B cell (primary cell): Measurements from ENCODE around the gene POLE. TPM values are rescaled to one million over a fixed set of nuclear protein-coding genes. Genes with fewer than 3 reads are reported as not detected.

Experiments used
- ATAC-seq: fragments of 200-7000 bp; cut with Tn5 transposase; one replicate; pipeline ENCODE4 v1.10.0; 2021; ENCODE audit warnings: low read depth, mild to moderate bottlenecking, moderate number of reproducible peaks, moderate library complexity
- CTCF ChIA-PET: fragments of 350-600 bp; sonication (Branson Sonifier 250); formaldehyde crosslinking; loops from one replicate; lab custom pipeline; 2021; ENCODE audit warnings: antibody characterized with exemption, inconsistent platforms; lab: Charles Lee
- POLR2A ChIA-PET: fragments of 350-600 bp; sonication (Branson Sonifier 250); formaldehyde crosslinking; loops from one replicate; lab custom pipeline; 2021; ENCODE audit warnings: antibody characterized with exemption; lab: Charles Lee
- DNase-seq: peaks from one replicate; pipeline ENCODE4 v3.0.0; 2013
- H2AFZ ChIP-seq: 2 replicates; pipeline ENCODE4 v1.6.1; 2012; ENCODE audit warnings: mild to moderate bottlenecking, low read depth, low read length; ENCODE audit not compliant: insufficient read depth, poor library complexity, severe bottlenecking
- H3K27ac ChIP-seq, 2 donors: 1 replicate in 1 of 2; 2 replicates in 1 of 2; pipeline ENCODE4 v1.5.1; 2012 to 2013; ENCODE audit warnings: low read length in 2 of 2, mild to moderate bottlenecking in 2 of 2, moderate library complexity in 1 of 2
- H3K27me3 ChIP-seq, 4 experiments: fragments of 200-600 bp in 1 of 4; sonication (generic) in 1 of 4; replicated peaks in 1 of 4; 1 replicate in 2 of 4; 2 replicates in 2 of 4; pipeline versions ENCODE4 v1.6.1 to v1.7.0; 2013 to 2016; ENCODE audit warnings: low read length in 3 of 4, mild to moderate bottlenecking in 2 of 4, mixed read lengths in 1 of 4, moderate library complexity in 1 of 4; ENCODE audit not compliant: insufficient read depth in 4 of 4, control insufficient read depth in 3 of 4; ENCODE audit errors: control extremely low read depth in 1 of 4
- H3K36me3 ChIP-seq, 2 experiments: replicated peaks in 1 of 2; 1 replicate in 1 of 2; 2 replicates in 1 of 2; pipeline versions ENCODE4 v1.6.1 to v1.7.1; 2013; ENCODE audit warnings: low read length in 1 of 2; ENCODE audit not compliant: insufficient read depth in 2 of 2, control insufficient read depth in 1 of 2; ENCODE audit errors: control extremely low read depth in 1 of 2, extremely low read depth in 1 of 2
- H3K4me1 ChIP-seq, 2 donors: fragments of 200-600 bp in 1 of 2; sonication (generic) in 1 of 2; 1 replicate in 1 of 2; 2 replicates in 1 of 2; pipeline versions ENCODE4 v1.5.1 to v1.6.1; 2013 to 2017; ENCODE audit warnings: low read length in 2 of 2; ENCODE audit not compliant: control insufficient read depth in 2 of 2, insufficient read depth in 2 of 2
- H3K4me2 ChIP-seq: replicated peaks from 2 replicates; pipeline ENCODE3; 2012; ENCODE audit warnings: mild to moderate bottlenecking, low read depth, low read length; ENCODE audit not compliant: poor library complexity, severe bottlenecking
- H3K4me3 ChIP-seq, 5 experiments: fragments of 200-600 bp in 1 of 5; sonication (generic) in 1 of 5; 1 replicate in 3 of 5; 2 replicates in 2 of 5; pipeline versions ENCODE4 v1.5.1 to v1.7.0; 2011 to 2016; ENCODE audit warnings: low read length in 4 of 5, mild to moderate bottlenecking in 4 of 5, low read depth in 2 of 5, control low read depth in 1 of 5, moderate library complexity in 1 of 5; ENCODE audit not compliant: insufficient read depth in 1 of 5; ENCODE audit errors: control extremely low read depth in 1 of 5, extremely low read depth in 1 of 5
- H3K79me2 ChIP-seq: fragments of 200-600 bp; sonication (generic); one replicate; pipeline ENCODE4 v1.6.0; 2016; ENCODE audit warnings: low read length; ENCODE audit not compliant: control insufficient read depth, insufficient read depth
- H3K9ac ChIP-seq: fragments of 200-600 bp; sonication (generic); 2 replicates; pipeline ENCODE4 v1.6.1; 2017; ENCODE audit warnings: mild to moderate bottlenecking, low read length, moderate library complexity
- H3K9me3 ChIP-seq, 3 donors: one replicate each; pipeline versions ENCODE4 v1.6.1 to v1.7.1; 2013; ENCODE audit warnings: low read length in 2 of 3; ENCODE audit not compliant: control insufficient read depth in 2 of 3, insufficient read depth in 1 of 3; ENCODE audit errors: control extremely low read depth in 1 of 3
- H4K20me1 ChIP-seq: 2 replicates; pipeline ENCODE4 v1.6.0; 2012; ENCODE audit warnings: mild to moderate bottlenecking, low read length; ENCODE audit not compliant: insufficient read depth, control insufficient read depth, poor library complexity, severe bottlenecking
- H3K27ac Mint-ChIP-seq: one replicate; pipeline ENCODE4 v1.8.0; 2021; ENCODE audit warnings: mixed read lengths
- H3K27me3 Mint-ChIP-seq: one replicate; pipeline ENCODE4 v1.8.0; 2021; ENCODE audit warnings: mixed read lengths
- H3K4me1 Mint-ChIP-seq: one replicate; pipeline ENCODE4 v1.8.0; 2021; ENCODE audit warnings: mixed read lengths
- H3K4me3 Mint-ChIP-seq: one replicate; pipeline ENCODE4 v1.8.0; 2021; ENCODE audit warnings: mixed read lengths
- H3K9me3 Mint-ChIP-seq: one replicate; pipeline ENCODE4 v1.8.0; 2022; ENCODE audit warnings: mixed read lengths; ENCODE audit not compliant: insufficient read depth
- EZH2 ChIP-seq: IDR thresholded peaks from 2 replicates; pipeline ENCODE4 v1.6.1; 2012; ENCODE audit warnings: borderline replicate concordance, low read depth, mild to moderate bottlenecking, moderate library complexity, low read length; ENCODE audit not compliant: insufficient read depth, poor library complexity, severe bottlenecking
- WGBS: methylation state at CpG from one replicate; pipeline ENCODE4 v1.1.5; 2013; ENCODE audit warnings: missing lambda C conversion rate; ENCODE audit not compliant: insufficient coverage; 5-methylcytosine and 5-hydroxymethylcytosine counted together
- intact Hi-C: fragments of 100-400 bp; cut with micrococcal nuclease; formaldehyde crosslinking; loops from one replicate; pipeline ENCODE4 v1.10.0; 2022
- polyA plus RNA-seq: library from polyadenylated mRNA; depleted of rRNA; stranded (reverse); fragments of >200 nt; gene quantifications from 2 replicates; pipeline ENCODE4 v1.2.3, GENCODE V29; 2012
- total RNA-seq, 2 donors: library from RNA; stranded (reverse); fragments of 120-200 nt in 1 of 2; gene quantifications; 1 replicate in 1 of 2; 2 replicates in 1 of 2; pipeline versions ENCODE4 v1.2.3 to v1.2.4, GENCODE V29; 2013 to 2022
- TF ChIP-seq, protein P1 (sequence below): fragments of 200-600 bp; IDR thresholded peaks from one replicate; pipeline ENCODE4 v1.8.0; 2022; ENCODE audit warnings: antibody characterized with exemption, mild to moderate bottlenecking

Gene POLE
- total and polyA plus RNA-seq, 2 donors (not counting 1 experiment from before 2014, with no cell fraction given), result 32.0 to 62.0 TPM

GRCh38 chr12:132578826-132579225, 108.3 kb downstream of the POLE start:
- Histone ChIP-seq H2AFZ (no peak overlapping the region), H3K9me3 (no peaks in the 10 kb centered on the region), H3K4me2 (no peak overlapping the region), H3K4me1 (no peaks in the 10 kb centered on the region), H4K20me1 (peaks cover 8% of the 10 kb centered on the region), H3K36me3 (peaks cover 0 to 43% of the 10 kb centered on the region in 2 experiments), H3K4me3 (no peak overlapping the region), H3K27ac (no peak overlapping the region), H3K27me3 (no peaks in the 10 kb centered on the region), H3K79me2 (no peaks in the 10 kb centered on the region), H3K9ac (no peak overlapping the region)
- intact Hi-C loops, result no loop called here
- no peak for DNase-seq
- no peak for ATAC-seq
- Mint-ChIP-seq H3K27ac (no peak overlapping the region), H3K4me1 (no peaks in the 10 kb centered on the region), H3K4me3 (no peak overlapping the region), H3K9me3 (no peaks in the 10 kb centered on the region), H3K27me3 (no peaks in the 10 kb centered on the region)
- CTCF ChIA-PET, result no interaction called here
- WGBS, result 91% methylated on average over 7 of the region's 11 CpGs
- TF ChIP-seq EZH2, result no peak
- TF ChIP-seq, protein P1, sequence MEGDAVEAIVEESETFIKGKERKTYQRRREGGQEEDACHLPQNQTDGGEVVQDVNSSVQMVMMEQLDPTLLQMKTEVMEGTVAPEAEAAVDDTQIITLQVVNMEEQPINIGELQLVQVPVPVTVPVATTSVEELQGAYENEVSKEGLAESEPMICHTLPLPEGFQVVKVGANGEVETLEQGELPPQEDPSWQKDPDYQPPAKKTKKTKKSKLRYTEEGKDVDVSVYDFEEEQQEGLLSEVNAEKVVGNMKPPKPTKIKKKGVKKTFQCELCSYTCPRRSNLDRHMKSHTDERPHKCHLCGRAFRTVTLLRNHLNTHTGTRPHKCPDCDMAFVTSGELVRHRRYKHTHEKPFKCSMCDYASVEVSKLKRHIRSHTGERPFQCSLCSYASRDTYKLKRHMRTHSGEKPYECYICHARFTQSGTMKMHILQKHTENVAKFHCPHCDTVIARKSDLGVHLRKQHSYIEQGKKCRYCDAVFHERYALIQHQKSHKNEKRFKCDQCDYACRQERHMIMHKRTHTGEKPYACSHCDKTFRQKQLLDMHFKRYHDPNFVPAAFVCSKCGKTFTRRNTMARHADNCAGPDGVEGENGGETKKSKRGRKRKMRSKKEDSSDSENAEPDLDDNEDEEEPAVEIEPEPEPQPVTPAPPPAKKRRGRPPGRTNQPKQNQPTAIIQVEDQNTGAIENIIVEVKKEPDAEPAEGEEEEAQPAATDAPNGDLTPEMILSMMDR, result no peak
- POLR2A ChIA-PET, result interaction anchor here (0.6 kb wide), 1 partner anchor 125 kb away, joined by 6 read pairs; no protein-coding TSS in a partner anchor

GRCh38 chr12:132578118-132578517, 109.0 kb downstream of the POLE start:
- Mint-ChIP-seq H3K27ac (no peak overlapping the region), H3K27me3 (no peaks in the 10 kb centered on the region), H3K4me3 (no peak overlapping the region), H3K4me1 (no peaks in the 10 kb centered on the region), H3K9me3 (no peaks in the 10 kb centered on the region)
- Histone ChIP-seq H3K79me2 (no peaks in the 10 kb centered on the region), H4K20me1 (peaks cover 8% of the 10 kb centered on the region), H2AFZ (no peak overlapping the region), H3K36me3 (peaks cover 0 to 43% of the 10 kb centered on the region in 2 experiments), H3K4me3 (no peak overlapping the region), H3K9ac (no peak overlapping the region), H3K4me2 (no peak overlapping the region), H3K27me3 (no peaks in the 10 kb centered on the region), H3K27ac (no peak overlapping the region), H3K4me1 (no peaks in the 10 kb centered on the region), H3K9me3 (no peaks in the 10 kb centered on the region)
- intact Hi-C loops, result no loop called here
- TF ChIP-seq, protein P1, result no peak
- TF ChIP-seq EZH2, result no peak
- DNase-seq, result no peak
- whole genome bisulfite sequencing, result 80% methylated on average over 3 of the region's 11 CpGs
- no peak for ATAC-seq
- ChIA-PET CTCF (no interaction called here), POLR2A (no interaction called here)
